BJ (cell line): Measurements from ENCODE around the gene RETN. TPM values are rescaled to one million over a fixed set of nuclear protein-coding genes. Genes with fewer than 3 reads are reported as not detected.

ENCODE experiments used
- CTCF ChIA-PET: fragments of 350-600 bp; formaldehyde crosslinking; extraction: SDS; loops from one replicate; lab custom pipeline; 2021; ENCODE audit warnings: antibody characterized with exemption, inconsistent platforms; lab: Yijun Ruan, JAX
- POLR2A ChIA-PET: fragments of 300-600 bp; sonication (Branson Sonifier 250); formaldehyde crosslinking; extraction: SDS; loops from one replicate; lab custom pipeline; 2021; ENCODE audit warnings: antibody characterized with exemption; lab: Charles Lee
- DNase-seq: peaks from one replicate; pipeline ENCODE4 v3.0.0-alpha.2; 2011; ENCODE audit warnings: low read depth
- H3K27me3 ChIP-seq: 2 replicates; pipeline ENCODE4 v1.6.0; 2011; ENCODE audit warnings: low read length; ENCODE audit not compliant: control insufficient read depth, insufficient read depth
- H3K36me3 ChIP-seq: 2 replicates; pipeline ENCODE4 v1.5.1; 2011; ENCODE audit warnings: low read length; ENCODE audit not compliant: control insufficient read depth, insufficient read depth
- H3K4me3 ChIP-seq: 2 replicates; pipeline ENCODE4 v1.5.1; 2011; ENCODE audit warnings: low read depth, mild to moderate bottlenecking, control low read depth, low read length
- CTCF ChIP-seq: IDR thresholded peaks from 2 replicates; pipeline ENCODE4 v1.5.1; 2011; ENCODE audit warnings: low read depth, mild to moderate bottlenecking, control low read depth, inconsistent platforms, low read length, moderate library complexity; ENCODE audit not compliant: insufficient read depth
- polyA plus RNA-seq: library from polyadenylated mRNA; depleted of rRNA; stranded (reverse); fragments of >200 nt; gene quantifications from 2 replicates; pipeline ENCODE4 v1.2.3, GENCODE V29; 2011; rRNA removed

RETN gene
- polyA plus RNA-seq, 1 experiment, result not detected

GRCh38 chr19:7718668-7719067 lies 49.8 kb downstream of the RETN start:
- CTCF ChIA-PET, result interaction anchor here (0.8 to 1.1 kb wide), 2 partner anchors 38 to 150 kb away, joined by 3 to 4 read pairs; partner anchors contain the start of gene TRAPPC5

More at GRCh38 chr19:7718668-7719067, 49.8 kb downstream of the RETN start:
- no peak for TF ChIP-seq CTCF
- Histone ChIP-seq H3K27me3 (peaks cover 3% of the 10 kb centered on the region), H3K36me3 (no peaks in the 10 kb centered on the region), H3K4me3 (no peak overlapping the region)
- no peak for DNase-seq
- POLR2A ChIA-PET, result no interaction called here

Other genes starting within 250 kb of the RETN start
- gene PEX11G, start 180.0 kb upstream of the RETN start, polyA plus RNA-seq, result 1.9 and 3.8 TPM in 2 replicates
- 25.0 and 43.9 TPM in 2 replicates for gene ZNF358, start 152.9 kb upstream of the RETN start, polyA plus RNA-seq
- gene MCOLN1, start 146.4 kb upstream of the RETN start, polyA plus RNA-seq, result 24.6 and 50.6 TPM in 2 replicates
- gene PNPLA6, start 133.3 kb upstream of the RETN start, polyA plus RNA-seq, result 17.2 and 55.1 TPM in 2 replicates
- gene CAMSAP3, start 73.2 kb upstream of the RETN start, polyA plus RNA-seq, result not detected in 2 replicates
- 20.7 and 39.8 TPM in 2 replicates for gene XAB2, start 39.5 kb upstream of the RETN start, polyA plus RNA-seq
- gene PET100, start 39.3 kb upstream of the RETN start, polyA plus RNA-seq, result 8.9 and 28.5 TPM in 2 replicates
- not detected in 2 replicates for gene PCP2, start 35.3 kb upstream of the RETN start, polyA plus RNA-seq
- 28.6 and 39.4 TPM in 2 replicates for gene STXBP2, start 31.9 kb upstream of the RETN start, polyA plus RNA-seq
- gene MCEMP1, start 8.0 kb downstream of the RETN start, polyA plus RNA-seq, result not detected in 2 replicates
- 59.7 and 85.1 TPM in 2 replicates for gene TRAPPC5, start 11.8 kb downstream of the RETN start, polyA plus RNA-seq
- gene FCER2, start 33.1 kb downstream of the RETN start, polyA plus RNA-seq, result not detected in 2 replicates
- not detected in 2 replicates for gene CLEC4G, start 63.1 kb downstream of the RETN start, polyA plus RNA-seq
- not detected in 2 replicates for gene CD209, start 78.5 kb downstream of the RETN start, polyA plus RNA-seq
- gene CLEC4M, start 94.2 kb downstream of the RETN start, polyA plus RNA-seq, result not detected in 2 replicates
- 8.1 and 11.7 TPM in 2 replicates for gene EVI5L, start 161.2 kb downstream of the RETN start, polyA plus RNA-seq
- not detected in 2 replicates for gene PRR36, start 205.3 kb downstream of the RETN start, polyA plus RNA-seq
- 6.0 and 8.6 TPM in 2 replicates for gene LRRC8E, start 219.5 kb downstream of the RETN start, polyA plus RNA-seq
- gene MAP2K7, start 234.8 kb downstream of the RETN start, polyA plus RNA-seq, result 6.2 and 8.0 TPM in 2 replicates
- gene TGFBR3L, start 245.8 kb downstream of the RETN start, polyA plus RNA-seq, result 0.50 and 0.61 TPM in 2 replicates